Activated CD4-positive, alpha-beta T cell treated with anti-CD3 and anti-CD28 coated beads, Interleukin-2, Interleukin-6, amounts not matched to agents 100 ng/mL and 50 ng/mL, durations not matched to agents 16 hours and 8 hours (primary cell): Measurements from ENCODE around the gene FADS6.
A peak's percentile ranks its signal among the peaks of the same experiment; 100 is the strongest.
"Not testable (repeated sequence)": the region's sequence is repeated elsewhere in the genome, so short reads cannot be mapped to it uniquely, and the experiment has no call there.

Source experiments
- DNase-seq: peaks from one replicate; pipeline ENCODE4 v3.0.0-alpha.2; 2020

FADS6 gene

DNA sequence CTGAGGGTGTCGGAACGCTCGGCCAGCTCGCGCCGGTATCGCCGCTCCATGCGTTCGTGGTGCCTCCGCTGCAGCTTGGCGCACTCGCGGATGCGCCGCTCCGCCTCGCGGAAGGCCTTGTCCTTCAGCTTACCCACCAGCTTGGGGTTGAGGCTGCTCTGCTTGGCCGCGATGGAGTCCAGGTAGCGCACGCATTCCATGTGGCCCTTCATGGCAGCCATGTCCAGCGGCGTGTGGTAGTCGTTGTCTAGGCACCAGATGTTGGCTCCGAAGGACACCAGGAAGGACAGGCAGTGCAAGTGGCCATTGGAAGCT lies 26.8 kb upstream of the FADS6 start:
- no peak for DNase-seq

GRCh38 chr17:74919440-74920305 lies 26.2 kb upstream of the FADS6 start:
- peak; percentile 27 for DNase-seq

DNA sequence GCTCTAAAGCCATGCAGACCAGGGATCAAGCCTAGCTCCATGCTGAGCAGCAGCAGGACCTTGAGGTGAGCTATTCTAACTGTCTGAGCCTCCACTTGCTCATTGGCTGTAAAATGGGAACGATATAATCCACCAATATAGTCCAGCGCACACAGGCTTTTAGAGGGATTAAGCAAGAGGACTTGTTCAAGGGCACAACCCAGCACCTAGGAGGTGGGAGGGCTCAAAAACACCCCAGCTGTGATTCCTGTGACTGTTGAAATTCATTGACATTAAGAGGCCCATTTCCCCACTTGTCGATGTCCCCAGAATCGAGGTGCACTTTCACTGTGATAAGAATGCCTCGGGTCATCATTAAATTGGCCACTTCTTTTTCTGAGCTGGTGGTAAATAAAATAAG lies 25.5 kb upstream of the FADS6 start:
- no peak for DNase-seq

DNA sequence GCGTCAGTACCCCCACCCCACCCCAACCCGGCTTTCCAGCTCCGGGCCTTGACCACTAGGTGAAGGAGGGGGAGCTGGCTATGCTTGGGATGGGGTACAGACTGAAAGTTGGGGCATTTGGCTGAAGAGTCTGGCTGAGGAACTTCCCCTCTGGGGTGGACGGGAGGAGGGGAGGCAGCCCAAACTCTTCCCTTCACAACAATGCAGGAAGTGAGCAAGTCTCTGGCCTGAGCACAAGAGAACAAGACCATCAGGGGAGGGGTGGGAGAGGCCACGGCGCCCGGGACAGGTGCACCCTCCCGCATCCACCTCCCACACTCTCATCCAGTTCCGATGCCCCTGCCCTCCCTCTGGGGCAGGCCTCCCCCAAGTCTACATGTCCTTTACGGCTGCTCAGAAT lies 24.0 kb upstream of the FADS6 start:
- no peak for DNase-seq

DNA sequence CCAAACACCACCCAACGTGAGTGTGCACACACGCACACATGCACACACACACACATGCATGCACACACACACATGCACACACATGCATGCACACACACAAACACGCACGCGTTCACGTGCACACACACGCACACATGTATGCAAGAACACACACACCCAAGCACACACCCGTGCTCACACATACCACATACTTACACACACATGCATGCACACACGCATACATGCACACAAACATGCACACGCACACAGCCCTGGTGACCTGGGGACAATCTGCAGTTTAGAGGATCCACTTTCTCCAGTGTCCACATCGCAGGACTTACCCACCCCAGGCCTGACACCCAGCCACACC lies 23.4 kb upstream of the FADS6 start:
- DNase-seq = no peak

DNA sequence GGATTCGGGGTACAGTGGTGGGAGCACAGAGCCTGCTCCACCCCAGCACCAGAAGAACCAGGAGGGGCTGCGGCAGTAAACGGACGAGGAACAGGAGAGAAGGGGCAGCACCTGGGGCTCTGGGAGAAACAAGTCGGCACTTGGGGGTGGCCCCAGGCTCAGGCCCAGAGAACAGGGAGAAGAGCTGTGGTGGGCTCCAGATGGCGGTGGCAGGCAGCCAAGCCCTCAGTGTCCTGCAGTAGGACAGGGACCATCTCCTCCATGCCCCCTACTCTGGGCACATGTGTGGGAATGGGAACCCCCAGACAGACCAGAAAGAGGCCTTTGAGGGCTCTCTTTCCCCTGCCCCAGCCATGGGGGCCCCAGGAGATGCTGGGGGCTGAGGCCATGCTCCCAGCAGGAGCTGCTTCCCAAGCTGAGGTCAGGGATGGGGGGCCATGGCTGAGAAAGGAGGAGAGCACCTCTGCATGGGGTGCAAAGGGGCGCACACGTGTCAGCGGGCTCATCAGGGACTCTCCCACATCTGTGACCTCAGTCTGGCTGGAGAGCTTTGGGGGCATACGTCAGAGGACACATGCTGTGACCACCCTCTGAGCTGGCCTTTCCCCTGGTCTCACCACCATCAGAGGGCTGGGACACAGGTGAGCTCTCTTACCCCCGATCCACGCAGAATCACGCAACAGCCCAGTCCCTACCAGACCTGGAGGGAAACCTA lies 22.9 kb upstream of the FADS6 start:
- DNase-seq = no peak

GRCh38 chr17:74911423-74911822 lies 18.0 kb upstream of the FADS6 start:
- DNase-seq = not testable (repeated sequence)

- not testable (repeated sequence) for DNase-seq
These were observed 15.7 kb upstream of the FADS6 start for GRCh38 chr17:74909097-74909496.

GRCh38 chr17:74907012-74907411 lies 13.6 kb upstream of the FADS6 start:
- DNase-seq = no peak

DNA sequence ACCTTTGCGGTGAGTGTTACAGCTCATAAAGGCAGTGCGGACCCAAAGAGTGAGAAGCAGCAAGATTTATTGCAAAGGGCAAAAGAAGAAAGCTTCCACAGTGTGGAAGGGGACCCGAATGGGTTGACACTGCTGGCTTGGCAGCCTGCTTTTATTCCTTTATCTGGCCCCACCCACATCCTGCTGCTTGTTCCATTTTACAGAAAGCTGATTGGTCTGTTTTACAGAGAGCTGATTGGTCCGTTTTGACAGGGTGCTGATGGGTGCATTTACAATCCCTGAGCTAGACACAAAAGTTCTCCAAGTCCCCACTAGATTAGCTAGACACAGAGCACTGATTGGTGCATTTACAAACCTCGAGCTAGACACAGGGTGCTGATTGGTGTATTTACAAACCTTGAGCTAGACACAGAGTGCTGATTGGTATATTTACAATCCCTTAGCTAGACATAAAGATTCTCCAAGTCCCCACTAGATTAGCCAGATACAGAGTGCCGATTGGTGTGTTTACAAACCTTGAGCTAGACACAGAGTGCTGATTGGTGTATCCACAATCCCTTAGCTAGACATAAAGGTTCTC lies 12.9 kb upstream of the FADS6 start:
- DNase-seq = not testable (repeated sequence)

- no peak for DNase-seq
These were observed 11.4 kb upstream of the FADS6 start for GRCh38 chr17:74904687-74905409.

- no peak for DNase-seq
These were observed 10.2 kb upstream of the FADS6 start for GRCh38 chr17:74903671-74904070.

DNA sequence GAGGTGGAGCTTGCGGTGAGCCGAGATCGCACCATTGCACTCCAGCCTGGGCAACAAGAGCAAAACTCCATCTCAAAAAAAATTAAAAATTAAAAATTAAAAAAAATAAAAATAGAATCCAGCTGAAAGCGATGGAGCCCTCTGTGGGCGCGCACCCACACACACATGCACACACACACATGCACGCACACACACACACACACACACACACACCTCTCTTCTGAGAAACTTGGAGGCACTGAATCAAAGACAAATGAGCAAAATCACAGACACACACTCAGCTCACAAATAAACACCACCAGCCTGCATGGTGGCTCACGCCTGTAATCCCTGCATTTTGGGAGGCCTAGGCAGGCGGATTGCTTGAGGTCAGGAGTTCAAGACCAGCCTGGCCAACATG lies 9.6 kb upstream of the FADS6 start:
- no peak for DNase-seq

DNA sequence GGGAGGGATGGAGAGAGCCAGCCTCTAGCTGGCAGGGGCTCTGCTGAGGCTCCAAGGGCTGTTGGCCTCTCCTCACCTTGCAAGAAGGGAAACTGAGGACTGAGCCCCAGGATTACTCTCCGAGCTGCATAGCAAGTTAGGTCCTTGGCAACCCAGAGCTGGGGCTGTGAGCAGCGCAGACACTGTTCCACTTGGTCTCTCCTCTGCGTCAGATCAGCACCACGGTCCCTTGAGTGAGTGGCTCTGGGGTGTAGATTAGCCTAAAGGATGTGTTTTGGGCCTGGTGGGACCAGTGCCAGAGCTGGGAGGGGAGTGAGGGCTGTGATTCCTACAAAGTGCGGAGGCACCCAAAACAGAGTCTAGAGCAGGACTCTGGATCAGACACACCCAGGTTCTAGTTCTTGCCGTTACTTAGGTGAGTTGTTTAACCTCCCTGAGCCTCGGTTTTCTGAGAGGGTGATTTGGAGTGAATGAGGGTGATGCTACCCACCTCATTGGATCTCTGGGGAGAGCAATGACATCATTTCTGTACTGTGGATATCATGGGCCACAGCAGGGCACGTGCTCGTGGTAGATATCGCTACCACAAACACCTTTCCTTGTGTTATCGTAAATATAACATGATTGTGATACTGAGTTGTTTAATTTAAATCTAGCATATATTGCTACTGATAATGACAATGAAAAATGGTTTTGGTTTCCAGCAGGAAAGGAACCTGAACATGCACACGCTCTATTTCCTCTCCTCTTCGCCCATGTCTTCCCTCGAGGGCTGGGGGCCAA lies 8.1 kb upstream of the FADS6 start:
- no peak for DNase-seq

DNA sequence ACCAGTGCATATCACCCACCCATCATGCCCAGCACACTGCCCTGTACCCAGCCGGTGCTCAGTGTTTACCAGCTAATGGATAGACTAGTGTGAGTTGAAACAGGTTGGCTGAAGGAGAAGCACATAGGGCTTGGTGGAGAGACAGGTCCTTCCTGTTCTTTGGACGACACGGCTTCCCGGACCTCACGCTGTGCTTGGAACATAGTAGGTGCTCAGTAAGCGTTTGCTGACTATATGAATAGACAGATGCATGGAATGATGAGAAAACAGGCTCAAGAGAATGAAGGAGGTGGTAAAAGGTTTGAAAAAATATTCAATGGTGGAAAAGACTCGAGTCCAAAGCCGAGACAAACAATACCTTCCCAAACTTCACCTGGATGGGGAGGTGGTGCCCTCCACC lies 6.8 kb upstream of the FADS6 start:
- no peak for DNase-seq

GRCh38 chr17:74898376-74898946 lies 5.0 kb upstream of the FADS6 start:
- no peak for DNase-seq

- no peak for DNase-seq
These were observed 671 bp upstream of the FADS6 start for GRCh38 chr17:74893936-74894671.

DNA sequence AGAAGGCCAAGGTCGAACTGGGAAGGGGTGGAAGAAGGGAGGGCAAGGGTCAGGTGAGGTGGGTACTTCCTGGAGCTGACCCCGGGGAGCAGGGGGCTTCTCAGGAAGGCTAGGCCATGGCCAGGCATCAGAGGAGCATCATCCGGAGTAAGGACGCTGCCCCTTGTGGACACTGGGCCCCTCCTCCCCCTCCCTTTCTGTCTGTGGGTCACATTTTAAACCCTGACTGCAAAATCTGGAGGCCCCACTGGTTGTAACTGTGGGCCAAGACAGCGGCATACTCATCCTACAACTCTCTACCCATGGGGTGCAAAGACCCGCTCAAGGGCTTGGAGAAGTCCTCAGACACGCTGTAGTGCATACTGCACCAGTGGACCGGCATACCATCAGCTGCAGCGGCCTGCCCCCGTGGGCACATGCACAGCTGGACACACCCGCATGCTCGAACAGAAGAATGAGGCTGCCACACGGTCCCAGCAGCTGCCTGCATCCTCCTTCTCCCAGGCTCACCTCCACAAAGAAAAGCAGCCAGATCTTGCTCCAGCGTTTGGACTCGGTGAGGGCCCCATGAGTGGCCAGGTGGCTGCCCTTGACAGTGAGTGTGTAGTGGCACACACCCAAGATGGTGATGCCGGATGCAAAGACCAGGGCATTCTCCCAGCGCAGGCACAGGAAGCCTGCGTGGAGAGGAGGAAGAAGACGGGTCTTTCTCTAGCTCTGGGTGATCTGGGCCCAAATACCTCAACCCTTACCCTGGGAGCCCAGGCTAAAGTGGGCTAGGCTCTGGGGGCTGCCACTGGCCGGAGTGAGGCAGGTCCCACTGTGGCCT lies 1.2 kb downstream of the FADS6 start:
- DNase-seq = no peak

- DNase-seq = no peak
These were observed 2.9 kb downstream of the FADS6 start for GRCh38 chr17:74890554-74890953.

DNA sequence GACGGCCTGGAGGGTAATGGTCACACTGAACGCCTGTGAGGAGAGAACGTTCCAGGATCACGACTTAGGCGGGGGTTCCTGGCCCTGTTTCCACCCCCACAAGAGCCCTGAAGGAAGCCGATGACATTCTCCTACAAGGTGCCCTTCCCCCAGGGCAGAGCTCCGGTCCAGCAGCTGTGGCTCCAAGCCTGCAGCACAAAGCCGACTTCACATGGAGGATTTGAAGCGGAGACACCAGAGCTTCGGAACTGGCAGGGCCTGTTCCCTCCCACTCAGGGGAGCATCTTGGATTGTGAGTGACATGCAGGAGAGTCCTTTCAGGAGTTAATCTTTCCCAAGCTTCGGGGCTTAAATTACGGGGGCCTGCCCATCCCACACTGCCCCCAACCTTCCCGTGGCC lies 5.0 kb downstream of the FADS6 start:
- DNase-seq = no peak

GRCh38 chr17:74883241-74883745 lies 10.1 kb downstream of the FADS6 start:
- DNase-seq = no peak
